SW480 (cell line): ENCODE measurements around the gene STAM.

Experiments
- DNase-seq: peaks from one replicate; pipeline ENCODE4 v3.0.0-alpha.2; 2016; ENCODE audit warnings: low spot score

Gene STAM

DNA sequence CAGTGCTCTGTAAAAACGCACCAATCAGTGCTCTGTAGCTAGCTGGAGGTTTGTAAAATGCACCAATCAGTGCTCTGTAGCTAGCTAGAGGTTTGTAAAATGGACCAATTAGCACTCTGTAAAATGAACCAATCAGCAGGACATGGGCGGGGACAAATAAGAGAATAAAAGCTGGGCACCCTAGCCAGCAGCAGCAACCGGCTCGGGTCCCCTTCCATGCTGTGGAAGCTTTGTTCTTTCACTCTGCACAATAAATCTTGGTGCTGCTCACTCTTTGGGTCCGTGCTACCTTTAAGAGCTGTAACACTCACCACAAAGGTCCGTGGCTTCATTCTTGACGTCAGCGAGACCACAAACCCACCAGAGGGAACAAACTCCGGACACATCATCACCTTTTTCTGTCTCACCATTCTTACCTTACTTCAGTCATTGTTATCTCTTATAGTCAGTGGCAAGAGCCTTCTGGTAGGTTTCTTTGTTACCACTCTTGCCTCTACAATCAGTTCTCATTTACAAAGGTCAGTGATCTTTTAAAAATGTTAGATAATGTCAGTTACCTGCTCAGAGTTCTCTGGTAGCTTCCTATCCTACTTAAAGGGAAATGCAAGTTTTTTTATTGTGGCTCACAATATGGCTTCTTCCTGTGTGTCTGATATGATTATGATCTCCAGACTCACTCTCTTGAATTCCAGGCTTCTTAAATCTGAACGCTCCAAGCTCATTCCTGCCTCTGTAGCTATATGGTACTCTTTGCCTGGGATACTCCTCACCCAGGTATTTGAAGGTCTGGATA lies 4.5 kb downstream of the STAM start:
- no peak for DNase-seq

DNA sequence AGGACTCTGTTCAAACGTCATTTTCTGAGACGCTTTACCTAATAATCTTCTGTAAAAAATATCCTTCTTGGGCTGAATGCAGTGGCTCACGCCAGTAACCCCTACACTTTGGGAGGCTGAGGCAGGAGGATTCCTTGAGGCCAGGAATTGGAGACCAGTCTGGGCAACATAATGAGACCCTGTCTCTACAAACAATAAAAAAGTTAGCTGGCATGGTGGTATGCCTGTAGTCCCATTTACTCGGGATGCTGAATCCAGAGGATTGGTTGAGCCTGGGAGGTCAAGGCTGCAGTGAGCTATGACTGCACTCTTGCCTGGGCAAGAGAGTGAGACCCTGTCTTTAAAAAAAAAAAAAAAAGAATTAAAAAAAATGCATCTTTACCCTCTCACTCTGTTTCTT lies 5.1 kb downstream of the STAM start:
- DNase-seq = no peak

DNA sequence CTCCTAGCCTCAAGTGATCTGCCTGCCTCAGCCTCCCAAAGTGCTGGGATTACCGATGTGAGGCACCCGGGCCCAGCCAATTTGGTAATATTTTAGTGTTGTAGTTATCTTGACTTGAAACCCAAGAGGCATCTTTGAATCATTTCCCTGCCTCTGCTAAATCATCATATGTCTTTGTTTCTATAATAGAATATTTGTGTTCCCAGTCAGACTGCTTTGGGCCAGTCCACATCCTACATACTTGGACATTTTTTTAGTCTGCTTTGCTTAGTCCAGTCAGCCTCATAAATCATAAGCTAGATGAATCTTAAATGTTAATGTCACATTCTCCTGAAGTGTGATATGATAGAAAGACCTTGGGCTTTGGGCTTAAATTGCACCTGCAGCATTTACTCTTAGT lies 5.9 kb downstream of the STAM start:
- DNase-seq = no peak

GRCh38 chr10:17650416-17650815 lies 6.5 kb downstream of the STAM start:
- DNase-seq = no peak

GRCh38 chr10:17651896-17652295 lies 7.9 kb downstream of the STAM start:
- DNase-seq = no peak

DNA sequence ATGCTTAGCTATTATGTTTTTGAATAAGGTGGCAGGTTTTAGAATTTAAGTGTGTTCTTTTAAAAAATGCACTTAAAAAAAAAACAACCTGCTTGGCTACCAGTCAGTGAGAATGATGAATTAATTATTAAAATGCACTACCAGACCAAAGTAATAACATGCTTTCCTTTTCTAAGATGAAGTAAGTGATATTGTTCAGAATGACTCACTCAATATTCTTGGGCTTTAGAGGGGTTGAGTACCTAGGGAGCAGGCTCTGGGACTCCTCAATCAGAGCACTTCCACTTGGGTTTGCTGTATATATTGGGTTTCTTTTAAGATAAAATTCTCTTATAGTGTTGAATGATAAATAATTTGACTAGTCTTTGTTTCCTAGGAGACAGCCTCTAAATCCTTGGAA lies 8.6 kb downstream of the STAM start:
- no peak for DNase-seq

GRCh38 chr10:17655009-17655408 lies 11.1 kb downstream of the STAM start:
- no peak for DNase-seq

DNA sequence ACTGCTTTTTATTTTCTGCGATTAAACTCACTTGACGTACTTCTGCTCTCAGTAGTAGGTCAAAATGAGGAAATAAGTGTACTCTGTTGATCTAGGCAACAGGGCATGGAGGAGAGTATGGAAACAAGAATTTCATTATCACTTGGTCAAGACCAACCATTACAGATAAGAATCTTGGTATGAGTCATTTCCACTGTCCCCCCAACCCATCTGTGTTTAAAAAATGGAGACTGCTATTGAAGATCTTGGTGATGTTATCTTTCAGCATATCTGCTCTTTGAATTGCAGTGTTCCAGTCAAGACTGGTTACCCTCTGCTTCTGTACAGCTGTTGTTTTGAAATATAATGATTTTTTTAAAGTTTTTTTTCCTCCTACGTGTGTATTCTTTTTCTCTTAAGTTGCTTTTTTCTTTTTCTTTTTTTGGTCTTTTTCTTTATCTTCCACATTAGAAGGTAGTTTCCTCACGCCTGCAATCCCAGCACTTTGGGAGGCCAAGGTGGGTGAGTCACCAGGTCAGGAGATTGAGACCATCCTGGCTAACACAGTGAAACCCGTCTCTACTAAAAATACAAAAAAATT lies 11.7 kb downstream of the STAM start:
- DNase-seq = no peak

DNA sequence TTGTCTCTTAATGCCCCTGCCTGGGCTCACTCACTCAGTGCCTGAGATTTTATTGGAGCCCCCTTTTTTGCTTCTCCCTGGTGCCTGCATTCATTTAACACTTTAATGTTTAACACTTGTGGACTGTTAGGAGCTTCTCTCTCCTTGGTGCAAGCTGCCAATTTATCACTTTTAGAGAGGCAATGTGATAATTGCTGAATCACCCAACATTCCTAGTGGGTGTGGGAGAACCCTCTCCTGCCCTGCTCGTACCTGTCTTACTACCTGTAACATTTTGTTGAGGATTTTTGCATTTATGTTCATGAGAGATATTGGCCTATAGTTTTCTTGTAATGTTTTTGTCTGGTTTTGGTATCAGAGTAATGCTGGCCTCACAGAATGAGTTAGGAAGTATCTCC lies 13.2 kb downstream of the STAM start:
- DNase-seq = no peak

DNA sequence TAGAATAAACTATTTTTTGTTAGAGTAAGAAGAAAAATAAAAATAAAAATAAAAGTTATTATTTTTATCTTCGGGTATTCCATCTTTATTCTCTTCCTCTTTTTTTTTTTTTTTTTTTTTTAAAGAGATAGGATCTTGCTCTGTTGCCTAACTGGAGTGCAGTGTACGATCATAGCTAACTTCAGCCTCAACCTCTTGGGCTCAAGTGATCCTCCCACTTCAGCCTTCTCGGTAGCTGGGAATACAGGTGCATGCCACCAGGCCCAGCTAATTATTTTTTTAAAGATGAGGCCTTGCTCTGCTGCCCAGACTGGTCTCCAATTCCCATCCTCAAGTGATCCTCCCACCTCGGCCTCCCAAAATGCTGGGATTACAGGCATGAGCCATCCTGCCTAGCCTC lies 15.4 kb downstream of the STAM start:
- DNase-seq = no peak

DNA sequence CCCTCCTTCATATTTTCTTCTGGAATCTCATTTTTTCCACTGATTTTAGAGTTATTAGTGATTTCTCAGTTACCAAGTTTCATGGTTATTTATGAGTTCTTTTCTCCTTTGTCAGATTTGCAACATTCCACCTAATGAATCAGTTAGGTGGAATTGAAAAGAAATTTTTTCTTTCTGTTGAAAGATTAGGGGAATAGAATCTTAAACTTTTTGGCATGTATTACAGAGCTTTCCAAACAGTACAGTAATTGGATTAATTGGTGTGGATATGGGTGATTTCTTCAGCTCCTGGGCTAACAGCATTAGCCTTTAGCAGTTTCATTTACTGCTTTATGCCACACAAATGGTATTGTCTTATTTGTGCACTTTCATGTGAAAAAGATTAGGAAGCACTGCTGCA lies 17.0 kb downstream of the STAM start:
- no peak for DNase-seq

GRCh38 chr10:17661510-17661909 lies 17.6 kb downstream of the STAM start:
- no peak for DNase-seq

GRCh38 chr10:17662193-17663138 lies 18.5 kb downstream of the STAM start:
- DNase-seq = no peak

- DNase-seq = no peak
Measured at GRCh38 chr10:17663450-17663849, 19.5 kb downstream of the STAM start.

DNA sequence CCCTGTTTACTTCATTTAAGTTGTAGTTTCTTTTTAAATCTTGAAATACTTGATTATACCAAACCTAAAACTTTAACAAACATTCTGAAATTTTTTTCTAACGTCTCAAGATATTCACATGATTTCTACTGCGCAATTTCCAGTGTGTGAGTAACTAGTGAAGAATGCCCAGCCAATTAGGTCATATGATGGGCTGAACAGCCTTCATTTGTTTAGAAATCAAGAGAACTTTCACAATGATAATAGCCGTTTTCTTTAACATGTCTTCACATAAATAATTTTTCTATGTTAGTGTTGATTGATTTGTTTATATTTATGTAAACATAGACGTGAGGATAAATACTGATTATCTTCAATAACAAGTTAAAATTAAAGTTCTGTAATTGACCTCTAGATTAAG lies 21.8 kb downstream of the STAM start:
- DNase-seq = no peak

- DNase-seq = no peak
Measured at GRCh38 chr10:17668435-17669184, 24.7 kb downstream of the STAM start.

- no peak for DNase-seq
Measured at GRCh38 chr10:17669185-17669872, 25.4 kb downstream of the STAM start.

- peak; percentile 4 for DNase-seq
Measured at GRCh38 chr10:17671307-17671706, 27.4 kb downstream of the STAM start.

DNA sequence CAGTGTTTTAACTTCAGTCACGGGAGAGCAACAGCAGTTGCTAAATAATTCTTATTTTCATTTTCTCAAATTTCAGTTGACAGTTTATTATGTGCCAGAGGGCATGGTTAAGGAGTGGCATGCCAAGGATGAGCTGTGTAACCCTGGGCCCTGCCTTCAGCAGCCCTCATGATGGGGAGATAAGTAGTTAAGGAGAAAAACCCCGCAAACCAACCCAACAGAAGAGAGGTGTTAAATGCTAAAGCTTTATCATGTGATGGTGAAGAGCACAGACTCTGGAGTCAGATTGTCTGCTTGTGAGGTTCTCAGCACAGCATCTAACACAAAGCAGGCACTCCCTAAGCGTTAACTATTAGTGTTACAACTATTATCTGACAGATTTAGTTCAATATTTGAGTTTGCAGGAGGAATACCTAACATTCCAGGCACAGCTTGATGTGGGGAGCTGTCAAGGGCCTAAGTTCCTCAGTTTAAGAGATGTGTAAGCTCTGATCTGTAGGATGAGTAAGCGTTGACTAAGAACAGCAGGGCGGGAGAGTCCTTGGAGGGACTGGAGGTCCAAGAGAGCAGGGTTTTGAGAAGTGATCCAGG lies 29.6 kb downstream of the STAM start:
- DNase-seq = no peak

DNA sequence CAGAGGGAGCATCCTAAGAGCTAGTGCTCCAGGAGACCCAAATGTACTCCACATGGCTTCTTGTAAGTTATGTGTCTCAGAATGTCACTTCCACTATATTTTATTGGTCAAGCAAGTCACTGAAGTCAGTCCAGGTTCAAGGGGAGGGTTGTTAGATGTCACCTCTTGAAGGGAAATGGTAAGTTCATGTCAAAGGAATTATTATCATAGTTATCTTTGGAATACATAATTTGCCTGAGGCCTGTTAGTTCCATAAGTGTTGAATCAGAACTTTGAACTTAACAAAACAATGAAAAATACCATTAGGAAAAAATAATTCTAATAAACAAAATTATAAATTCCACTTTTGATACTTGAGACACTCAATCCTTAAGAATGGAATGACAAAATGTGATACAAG lies 30.6 kb downstream of the STAM start:
- DNase-seq = no peak

DNA sequence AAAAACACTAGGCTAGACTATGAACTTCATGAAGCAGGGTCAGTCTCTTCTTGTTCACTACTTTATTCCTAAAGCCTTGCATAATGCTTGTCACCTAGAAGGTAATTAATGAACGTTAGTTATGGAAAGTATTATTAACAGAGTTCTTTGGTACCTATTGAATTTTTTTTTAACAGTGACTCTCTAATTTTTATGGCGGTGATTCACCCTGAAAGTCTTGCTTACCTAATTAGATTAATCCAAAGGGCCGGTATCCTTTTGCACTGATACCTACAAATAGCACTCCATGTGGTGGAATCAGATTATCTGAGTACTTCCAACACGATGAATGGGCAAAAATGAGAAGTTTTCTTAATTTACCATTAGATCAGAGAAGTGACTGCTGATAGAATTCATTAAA lies 31.7 kb downstream of the STAM start:
- DNase-seq = peak; percentile 5
